Esophagus mucosa (tissue), 1 donor: ENCODE measurements around the gene MAP6. TPM values are rescaled to one million over a fixed set of nuclear protein-coding genes. Genes with fewer than 3 reads are reported as not detected.
A peak's percentile ranks its signal among the peaks of the same experiment; 100 is the strongest.

Experiments used
- ATAC-seq: fragments of 200-7000 bp; cut with Tn5 transposase; one replicate; pipeline ENCODE4 v1.9.1; 2020
- total RNA-seq: library from RNA; stranded (reverse); gene quantifications from one replicate; pipeline ENCODE4 v1.2.4, GENCODE V29; 2023
- donor health status: DM: yes; HTN: yes; CAD: no.

The MAP6 gene
- total RNA-seq, 1 donor from 2014 or later, result 0.32 TPM

GRCh38 chr11:75565916-75566762, 102.7 kb downstream of the MAP6 start:
- no peak for ATAC-seq

DNA sequence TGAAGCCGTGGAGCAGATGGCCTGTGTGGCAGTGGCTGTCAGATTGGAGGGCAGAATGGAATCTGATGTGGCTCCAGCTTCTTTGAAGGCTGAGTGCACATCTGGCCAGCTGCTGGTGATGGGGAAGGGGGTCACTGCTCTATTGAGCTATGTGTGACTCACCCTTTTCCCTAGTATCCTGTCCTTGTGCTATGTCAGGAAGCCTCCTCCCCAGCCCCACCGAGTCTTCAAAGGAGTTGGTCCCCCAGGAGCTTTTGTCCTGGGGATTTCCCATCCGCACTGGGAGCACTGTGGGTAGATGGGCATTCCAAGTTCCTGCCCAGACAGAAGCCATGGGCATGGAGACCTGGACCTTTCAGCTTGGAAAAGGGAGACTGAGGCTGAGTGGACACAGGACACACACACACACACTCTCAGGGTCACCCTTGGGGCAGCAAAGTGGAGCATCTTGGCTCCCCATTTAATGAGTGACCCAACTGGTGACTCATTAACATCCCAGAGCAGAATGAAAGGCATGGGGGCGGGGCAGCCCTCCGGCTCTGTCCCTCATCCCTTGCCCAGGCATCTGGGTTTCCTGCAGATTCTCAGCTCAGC, 103.5 kb downstream of the MAP6 start:
- peak; percentile 20 for ATAC-seq

GRCh38 chr11:75563978-75564552, 104.8 kb downstream of the MAP6 start:
- peak; percentile 48 for ATAC-seq

GRCh38 chr11:75563501-75563977, 105.3 kb downstream of the MAP6 start:
- no peak for ATAC-seq

- ATAC-seq, result peak; percentile 25
These were observed 105.9 kb downstream of the MAP6 start for GRCh38 chr11:75562836-75563484.

DNA sequence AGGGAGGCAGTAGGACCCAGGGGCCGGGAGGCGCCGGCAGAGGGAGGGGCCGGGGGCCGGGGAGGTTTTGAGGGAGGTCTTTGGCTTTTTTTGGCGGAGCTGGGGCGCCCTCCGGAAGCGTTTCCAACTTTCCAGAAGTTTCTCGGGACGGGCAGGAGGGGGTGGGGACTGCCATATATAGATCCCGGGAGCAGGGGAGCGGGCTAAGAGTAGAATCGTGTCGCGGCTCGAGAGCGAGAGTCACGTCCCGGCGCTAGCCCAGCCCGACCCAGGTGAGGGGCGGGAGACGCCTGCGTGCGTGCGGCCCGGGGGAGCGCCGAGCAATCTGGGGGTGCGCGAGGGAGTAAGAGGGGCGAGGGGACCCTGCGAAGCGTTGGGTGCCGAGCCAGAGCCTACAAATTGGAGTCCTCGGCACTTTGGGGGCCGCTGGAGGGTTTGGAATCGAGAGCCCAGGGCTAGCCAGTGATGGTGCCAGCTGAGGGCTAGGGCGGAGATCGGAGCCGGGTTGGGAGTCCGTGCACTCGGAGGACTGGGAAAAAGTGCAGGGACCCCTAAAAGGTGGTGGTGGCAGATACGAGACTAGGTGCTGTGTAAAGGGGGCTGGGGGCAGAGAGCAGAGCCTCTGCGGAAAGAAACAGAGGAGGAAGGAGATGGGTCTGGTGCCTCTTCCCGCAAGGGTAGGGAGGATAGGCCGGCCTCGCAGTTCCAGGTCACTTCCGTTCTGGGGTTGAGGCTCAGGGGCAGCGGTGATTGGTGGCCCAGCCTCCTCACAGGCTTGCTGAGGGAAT, 106.6 kb downstream of the MAP6 start, which contains the start of gene SERPINH1:
Gene SERPINH1, plus strand, starts transcription at position 206 of the 788 bp plus-strand sequence. CDS start 4,097 bp downstream, outside the sequence.
- ATAC-seq, result peak; percentile 71

DNA sequence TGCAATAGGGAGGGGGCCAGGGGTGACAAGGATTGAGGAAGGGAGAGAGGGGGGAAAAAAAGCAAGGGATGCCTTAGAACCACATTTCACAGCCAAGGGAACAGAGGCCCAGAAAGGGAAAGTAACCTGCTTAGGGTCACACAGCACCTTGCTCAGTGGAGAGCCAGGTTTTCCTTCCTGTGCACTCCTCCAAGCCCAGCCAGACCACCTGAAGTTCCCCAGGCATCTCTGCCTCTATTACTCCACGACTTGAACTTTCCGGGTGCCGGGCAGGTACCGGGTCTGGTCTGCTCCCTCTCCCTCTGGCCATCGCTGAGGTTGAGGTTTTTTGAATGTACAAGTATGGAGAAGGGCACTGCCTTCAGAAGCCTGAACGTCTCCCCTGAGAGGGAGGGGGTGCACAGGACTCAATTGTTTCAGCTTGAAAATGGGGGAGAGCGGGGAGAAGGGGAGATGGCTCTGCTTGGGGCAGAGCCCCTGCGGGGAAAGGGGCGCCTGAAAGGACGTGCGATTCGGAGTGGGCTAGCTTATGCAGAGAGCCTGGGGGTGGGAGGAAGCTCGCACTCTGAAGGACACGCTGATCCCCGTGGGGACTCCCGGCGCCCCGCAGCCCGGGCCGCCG, 107.3 kb downstream of the MAP6 start:
- no peak for ATAC-seq

DNA sequence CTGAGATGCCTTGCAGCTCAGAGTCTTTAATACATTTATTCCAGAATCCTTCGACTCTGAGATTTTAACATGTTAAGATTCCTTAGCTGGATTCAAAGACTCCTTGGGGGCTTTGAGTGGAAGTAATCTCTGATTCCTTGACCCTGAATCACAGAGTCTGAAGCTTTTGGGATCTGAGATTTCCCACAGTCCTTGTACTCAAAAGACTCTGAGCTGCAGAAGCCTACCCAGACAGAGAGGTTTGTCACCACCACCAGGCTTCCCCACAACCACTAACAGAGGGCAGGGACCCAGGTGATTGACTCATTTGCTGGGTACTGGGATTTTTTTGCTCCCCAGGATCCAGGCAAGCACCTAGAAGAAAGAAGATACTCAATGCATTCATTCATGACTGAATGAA, 108.2 kb downstream of the MAP6 start:
- ATAC-seq, result no peak

- no peak for ATAC-seq
These were observed 109.6 kb downstream of the MAP6 start for GRCh38 chr11:75558939-75559843.

DNA sequence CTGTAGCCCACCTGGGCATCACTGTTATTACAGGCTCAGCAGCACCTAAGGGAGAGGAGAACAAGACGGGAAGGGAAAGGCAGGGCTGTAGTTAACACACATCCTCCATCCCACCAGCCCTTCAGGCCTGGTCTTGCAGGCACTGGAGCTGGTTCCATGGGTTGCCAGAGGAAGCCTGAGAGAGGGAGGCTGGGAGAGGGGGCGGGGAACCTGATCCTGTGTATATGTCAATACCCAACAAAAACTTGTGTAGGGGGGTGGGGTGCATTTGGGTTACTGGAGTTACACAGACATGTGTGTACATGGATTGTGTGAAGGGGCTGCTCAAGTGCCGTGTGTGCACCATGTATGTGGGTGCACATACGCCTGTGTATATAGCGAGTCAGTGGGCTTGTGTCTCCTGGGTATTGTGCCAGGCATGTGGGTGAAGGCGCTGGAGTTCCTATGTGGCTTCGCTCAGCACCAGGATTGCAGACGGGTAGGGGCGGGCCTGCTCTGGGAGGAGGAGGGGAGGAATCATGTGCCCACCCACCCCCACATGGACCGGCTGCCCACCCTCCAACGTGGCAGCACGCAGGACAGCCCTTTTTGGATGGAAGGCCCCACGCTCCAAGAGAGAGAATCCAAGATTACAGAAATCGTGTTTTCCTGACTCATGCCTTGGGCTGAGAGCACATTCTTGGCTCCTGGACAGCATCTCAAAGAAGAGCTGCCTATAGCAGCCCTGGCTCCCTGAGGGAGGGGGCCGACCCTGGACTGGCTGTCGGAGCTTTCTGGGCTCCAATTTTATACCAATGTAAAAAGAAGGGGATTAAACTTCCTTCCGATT, 111.0 kb downstream of the MAP6 start:
- ATAC-seq, result peak; percentile 24

- no peak for ATAC-seq
These were observed 112.6 kb downstream of the MAP6 start for GRCh38 chr11:75556275-75556674.

DNA sequence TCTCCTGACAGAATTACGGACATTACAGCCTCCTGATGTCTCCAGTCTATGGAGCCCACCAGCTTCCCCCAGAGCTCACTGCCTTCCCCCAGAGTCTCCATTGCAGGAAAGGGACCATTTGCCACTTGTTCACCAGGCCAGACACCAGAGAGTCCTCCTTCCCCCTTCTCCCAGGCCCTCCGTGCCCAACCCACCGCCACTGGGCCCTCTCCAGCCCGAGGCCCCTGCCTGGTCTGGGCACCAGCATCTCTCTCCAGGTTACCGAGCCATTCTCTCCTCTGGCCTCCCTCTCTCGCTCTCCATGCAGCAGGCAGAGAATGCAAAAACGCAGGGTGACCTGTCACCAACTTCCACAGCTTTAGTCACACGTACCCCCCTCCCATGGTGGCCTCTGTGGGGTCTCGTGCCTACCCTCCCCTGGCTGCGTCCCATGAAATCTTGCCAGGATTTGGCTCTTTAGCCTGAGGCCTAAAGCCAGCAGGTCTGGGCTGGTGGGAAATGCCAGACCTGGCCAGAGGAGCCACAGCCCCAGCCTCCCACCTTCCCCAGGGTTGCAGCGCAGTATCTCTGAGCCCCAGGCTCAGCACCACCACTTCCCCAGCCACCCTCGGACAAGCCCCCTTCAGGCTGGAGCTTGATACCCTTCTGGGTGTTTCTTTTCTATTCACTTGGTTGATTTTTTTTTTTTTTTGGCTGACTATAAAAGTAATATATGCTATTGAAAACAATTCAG, 113.6 kb downstream of the MAP6 start:
- no peak for ATAC-seq

- ATAC-seq, result peak; percentile 55
These were observed 114.4 kb downstream of the MAP6 start for GRCh38 chr11:75554258-75555022.

- no peak for ATAC-seq
These were observed 115.0 kb downstream of the MAP6 start for GRCh38 chr11:75553889-75554257.

GRCh38 chr11:75553182-75553581, 115.7 kb downstream of the MAP6 start:
- ATAC-seq, result no peak

- no peak for ATAC-seq
These were observed 119.4 kb downstream of the MAP6 start for GRCh38 chr11:75549370-75549958.

DNA sequence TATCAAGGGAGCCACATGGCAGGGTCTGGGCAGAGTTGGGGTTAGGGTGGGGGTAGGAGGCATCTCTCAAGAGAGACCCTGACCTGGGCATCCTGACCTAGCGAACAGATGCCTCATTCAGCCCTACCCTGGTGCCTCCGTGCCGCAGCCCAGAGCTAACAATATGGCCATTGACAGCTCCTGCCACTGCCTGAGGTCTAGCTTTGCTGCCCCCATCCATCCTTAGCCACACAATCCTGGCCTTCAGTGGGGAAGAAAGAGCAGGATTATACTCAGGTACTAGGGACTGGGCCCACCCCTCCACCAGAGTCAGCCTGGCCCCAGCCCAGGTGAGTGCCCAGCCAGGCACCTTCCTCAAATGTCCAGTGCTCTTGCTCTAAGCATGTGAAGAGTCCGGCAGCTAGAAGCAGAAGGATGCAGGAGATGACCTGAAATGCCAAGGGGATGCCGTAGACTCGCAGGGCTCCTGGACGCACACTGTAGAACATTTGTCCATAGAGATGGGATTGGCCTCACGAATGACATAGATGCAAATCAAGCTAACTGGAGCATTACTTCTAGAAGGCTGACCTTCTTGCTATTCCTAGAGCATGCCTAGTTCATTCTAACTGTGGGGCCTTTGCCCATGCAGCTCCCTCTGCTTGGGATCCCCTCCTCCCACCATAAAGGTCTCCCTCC, 120.1 kb downstream of the MAP6 start:
- ATAC-seq, result no peak
